WTC11 (cell line): ENCODE results near the gene STK32C. TPM values are rescaled to one million over a fixed set of nuclear protein-coding genes. Genes with fewer than 3 reads are reported as not detected.

ENCODE experiments used
- ATAC-seq: fragments of 200-7000 bp; cut with Tn5 transposase; 2 replicates; pipeline ENCODE4 v1.10.0; 2021; ENCODE audit warnings: mild to moderate bottlenecking, moderate library complexity
- CTCF ChIA-PET: fragments of 300-600 bp; sonication (Branson Sonifier 250); formaldehyde crosslinking; loops from one replicate; lab custom pipeline; 2021; ENCODE audit warnings: antibody characterized with exemption; lab: Charles Lee
- POLR2A ChIA-PET: fragments of 350-600 bp; sonication (Branson Sonifier 250); formaldehyde crosslinking; loops from one replicate; lab custom pipeline; 2021; ENCODE audit warnings: antibody characterized with exemption; lab: Charles Lee
- DNase-seq: peaks from one replicate; pipeline ENCODE4 v3.0.0; 2021; ENCODE audit warnings: low spot score
- H3K27ac Mint-ChIP-seq: 2 replicates; pipeline ENCODE4 v1.8.0; 2021; ENCODE audit warnings: mixed read lengths
- H3K27me3 Mint-ChIP-seq: 2 replicates; pipeline ENCODE4 v1.8.0; 2021; ENCODE audit warnings: low read depth, mild to moderate bottlenecking, moderate library complexity, mixed read lengths
- H3K36me3 Mint-ChIP-seq: 2 replicates; pipeline ENCODE4 v1.8.0; 2021; ENCODE audit warnings: mixed read lengths
- H3K4me1 Mint-ChIP-seq: 2 replicates; pipeline ENCODE4 v1.8.0; 2022; ENCODE audit warnings: mixed read lengths
- H3K4me3 Mint-ChIP-seq: 2 replicates; pipeline ENCODE4 v1.8.0; 2021; ENCODE audit warnings: mild to moderate bottlenecking, moderate library complexity, mixed read lengths
- H3K9me3 Mint-ChIP-seq: 2 replicates; pipeline ENCODE4 v1.8.0; 2021; ENCODE audit warnings: mixed read lengths
- ATF6 ChIP-seq: sonication (generic); formaldehyde crosslinking; IDR thresholded peaks from 2 replicates; pipeline ENCODE4 v1.8.1; 2023; ENCODE audit warnings: mild to moderate bottlenecking, missing genetic modification reagents
- CTCF ChIP-seq: fragments of 200-600 bp; IDR thresholded peaks from 2 replicates; pipeline ENCODE4 v1.8.0; 2022; ENCODE audit warnings: antibody characterized with exemption
- FOXP4 ChIP-seq: sonication (generic); formaldehyde crosslinking; IDR thresholded peaks from 2 replicates; pipeline ENCODE4 v1.8.0; 2022; ENCODE audit warnings: mild to moderate bottlenecking, missing genetic modification reagents
- NR1H2 ChIP-seq: sonication (generic); formaldehyde crosslinking; IDR thresholded peaks from 2 replicates; pipeline ENCODE4 v1.9.0; 2021; ENCODE audit warnings: mild to moderate bottlenecking, moderate library complexity, missing genetic modification reagents
- NR3C1 ChIP-seq: sonication (generic); formaldehyde crosslinking; conservative IDR thresholded peaks from 2 replicates; pipeline ENCODE4 v1.8.1; 2023; ENCODE audit warnings: low read depth, mild to moderate bottlenecking, missing genetic modification reagents
- ZNF121 ChIP-seq: sonication (generic); formaldehyde crosslinking; IDR thresholded peaks from 2 replicates; pipeline ENCODE4 v1.8.0; 2023; ENCODE audit warnings: missing genetic modification reagents
- ZNF425 ChIP-seq: fragments of 250-450 bp; sonication (Bioruptor Pico); conservative IDR thresholded peaks from 2 replicates; pipeline ENCODE4 v1.9.0; 2021; ENCODE audit warnings: mild to moderate bottlenecking
- ZNF532 ChIP-seq: fragments of 250-450 bp; sonication (Bioruptor Pico); IDR thresholded peaks from 2 replicates; pipeline ENCODE4 v1.9.0; 2021; ENCODE audit warnings: mild to moderate bottlenecking, borderline replicate concordance
- total RNA-seq: library from RNA; stranded (reverse); gene quantifications from 3 replicates; pipeline ENCODE4 v1.2.3, GENCODE V29; 2021

The STK32C gene
- total RNA-seq, 1 experiment from 2014 or later: 20.7 TPM

GRCh38 chr10:132302421-132303310, 5.1 kb downstream of the STK32C start (continued):
- no peak for TF ChIP-seq ZNF532
- TF ChIP-seq FOXP4 (CRISPR knock-in tag): no peak
- no peak for TF ChIP-seq CTCF
- no peak for TF ChIP-seq ATF6 (CRISPR knock-in tag)
- no peak for TF ChIP-seq NR3C1 (CRISPR knock-in tag)
- TF ChIP-seq, all 79 proteins: peak for 0

GRCh38 chr10:132301371-132302330, 6.1 kb downstream of the STK32C start:
- no peak overlapping the region for H3K27ac Mint-ChIP-seq
- peaks cover 7% of the 10 kb centered on the region for H3K4me1 Mint-ChIP-seq
- CTCF ChIA-PET: interaction anchor here (1.3 to 1.7 kb wide), 2 partner anchors 49 to 59 kb away, joined by 3 to 6 read pairs; no protein-coding TSS in a partner anchor
- H3K27me3 Mint-ChIP-seq: peaks cover 19% of the 10 kb centered on the region
- POLR2A ChIA-PET: interaction anchor here (0.6 kb wide), 1 partner anchor 29 kb away, joined by 4 read pairs; no protein-coding TSS in a partner anchor
- no peak overlapping the region for H3K4me3 Mint-ChIP-seq
- H3K9me3 Mint-ChIP-seq: peaks cover 16% of the 10 kb centered on the region
- H3K36me3 Mint-ChIP-seq: peaks cover 14% of the 10 kb centered on the region
- ATAC-seq: no peak
- no peak for TF ChIP-seq ZNF121 (CRISPR knock-in tag)
- no peak for TF ChIP-seq NR1H2 (CRISPR knock-in tag)
- TF ChIP-seq ZNF425 (CRISPR knock-in tag): no peak
- DNase-seq: no peak
